IPS DF 6.9 (cell line): ENCODE measurements around the gene EXOC6B.

ENCODE experiments used
- DNase-seq: peaks from one replicate; pipeline ENCODE4 v3.0.0-alpha.2; 2013; ENCODE audit warnings: low read depth, low spot score
- H3K27ac ChIP-seq: one replicate; pipeline ENCODE4 v1.5.1; 2013; ENCODE audit warnings: low read length, control low read depth
- H3K27me3 ChIP-seq: 2 replicates; pipeline ENCODE4 v1.6.1; 2013; ENCODE audit warnings: mild to moderate bottlenecking, low read length; ENCODE audit not compliant: control insufficient read depth, insufficient read depth
- H3K36me3 ChIP-seq: 2 replicates; pipeline ENCODE4 v1.6.1; 2013; ENCODE audit warnings: low read length; ENCODE audit not compliant: control insufficient read depth, insufficient read depth
- H3K4me1 ChIP-seq: 2 replicates; pipeline ENCODE4 v1.6.1; 2013; ENCODE audit warnings: low read length; ENCODE audit not compliant: control insufficient read depth, insufficient read depth
- H3K4me3 ChIP-seq: 2 replicates; pipeline ENCODE4 v1.5.1; 2013; ENCODE audit warnings: mild to moderate bottlenecking, low read length
- H3K9me3 ChIP-seq: 2 replicates; pipeline ENCODE4 v1.6.1; 2013; ENCODE audit warnings: low read length, inconsistent platforms; ENCODE audit not compliant: control insufficient read depth, insufficient read depth
- WGBS: extraction: QIAGEN DNeasy Blood & Tissue Kit; methylation state at CpG from one replicate; pipeline ENCODE4 v1.1.7; 2013; ENCODE audit warnings: mixed read lengths, missing lambda C conversion rate; ENCODE audit not compliant: insufficient read length, insufficient coverage; 5-methylcytosine and 5-hydroxymethylcytosine counted together

Gene EXOC6B

GRCh38 chr2:72137498-72138010 is 688.3 kb downstream of the EXOC6B start:
- Histone ChIP-seq H3K4me1 (0 out of 2 replicates have a peak, but pooled peaks cover 1% of the 10 kb centered on the region), H3K27ac (no peak overlapping the region), H3K9me3 (no peaks in the 10 kb centered on the region), H3K4me3 (no peak overlapping the region), H3K36me3 (no peaks in the 10 kb centered on the region; the same call in 1 of the 2 replicates), H3K27me3 (peaks cover 22% of the 10 kb centered on the region)
- WGBS = no CpG with 5 or more reads among the region's 10 CpGs
- DNase-seq = no peak

GRCh38 chr2:72136933-72137497 is 688.8 kb downstream of the EXOC6B start:
- WGBS = no CpG with 5 or more reads among the region's 7 CpGs
- Histone ChIP-seq H3K27ac (no peak overlapping the region), H3K4me3 (no peak overlapping the region), H3K9me3 (no peaks in the 10 kb centered on the region), H3K27me3 (peaks cover 17% of the 10 kb centered on the region), H3K4me1 (no peaks in the 10 kb centered on the region), H3K36me3 (no peaks in the 10 kb centered on the region; the same call in 1 of the 2 replicates)
- DNase-seq = no peak

GRCh38 chr2:72136331-72136730 is 689.5 kb downstream of the EXOC6B start:
- Histone ChIP-seq H3K4me3 (no peak overlapping the region), H3K9me3 (no peaks in the 10 kb centered on the region), H3K27ac (no peak overlapping the region), H3K4me1 (no peaks in the 10 kb centered on the region), H3K36me3 (no peaks in the 10 kb centered on the region; the same call in 1 of the 2 replicates), H3K27me3 (peaks cover 11% of the 10 kb centered on the region)
- WGBS = no CpG with 5 or more reads among the region's 10 CpGs
- DNase-seq = no peak

GRCh38 chr2:72135921-72136320 is 689.9 kb downstream of the EXOC6B start:
- H3K36me3 ChIP-seq = no peaks in the 10 kb centered on the region; the same call in 1 of the 2 replicates
- no CpG with 5 or more reads among the region's 8 CpGs for WGBS
- no peak for DNase-seq

GRCh38 chr2:72134997-72135800 is 690.6 kb downstream of the EXOC6B start:
- Histone ChIP-seq H3K36me3 (no peaks in the 10 kb centered on the region; the same call in 1 of the 2 replicates), H3K27me3 (peaks cover under 1% of the 10 kb centered on the region; the same call in 1 of the 2 replicates), H3K27ac (no peak overlapping the region), H3K9me3 (no peaks in the 10 kb centered on the region), H3K4me3 (no peak overlapping the region; the same call in 1 of the 2 replicates), H3K4me1 (no peaks in the 10 kb centered on the region)
- WGBS = no CpG with 5 or more reads among the region's 19 CpGs
- no peak for DNase-seq

More at GRCh38 chr2:72135921-72136320, 689.9 kb downstream of the EXOC6B start:
- Histone ChIP-seq H3K4me3 (no peak overlapping the region), H3K9me3 (no peaks in the 10 kb centered on the region), H3K27ac (no peak overlapping the region), H3K4me1 (no peaks in the 10 kb centered on the region), H3K27me3 (peaks cover 7% of the 10 kb centered on the region; the same call in 1 of the 2 replicates)

GRCh38 chr2:72134408-72134996 is 691.3 kb downstream of the EXOC6B start:
- Histone ChIP-seq H3K27ac (no peak overlapping the region), H3K4me1 (no peaks in the 10 kb centered on the region), H3K27me3 (no peaks in the 10 kb centered on the region), H3K36me3 (no peaks in the 10 kb centered on the region; the same call in 1 of the 2 replicates), H3K4me3 (no peak overlapping the region), H3K9me3 (no peaks in the 10 kb centered on the region)
- no peak for DNase-seq
- no CpG with 5 or more reads among the region's 10 CpGs for WGBS

- Histone ChIP-seq H3K27me3 (no peaks in the 10 kb centered on the region), H3K4me1 (peaks cover 1% of the 10 kb centered on the region), H3K36me3 (no peaks in the 10 kb centered on the region; the same call in 1 of the 2 replicates), H3K9me3 (no peaks in the 10 kb centered on the region), H3K27ac (no peak overlapping the region), H3K4me3 (no peak overlapping the region)
- DNase-seq = no peak
- WGBS = no CpG with 5 or more reads among the region's 11 CpGs
Measured at GRCh38 chr2:72133721-72134407, 692.0 kb downstream of the EXOC6B start.

GRCh38 chr2:72132981-72133720 is 692.7 kb downstream of the EXOC6B start:
- WGBS = no CpG with 5 or more reads among the region's 29 CpGs
- Histone ChIP-seq H3K4me1 (peaks cover 4% of the 10 kb centered on the region), H3K4me3 (no peak overlapping the region), H3K27ac (no peak overlapping the region), H3K36me3 (no peaks in the 10 kb centered on the region; the same call in 1 of the 2 replicates), H3K27me3 (no peaks in the 10 kb centered on the region), H3K9me3 (no peaks in the 10 kb centered on the region)
- DNase-seq = no peak

- Histone ChIP-seq H3K27ac (no peak overlapping the region), H3K4me3 (no peak overlapping the region), H3K4me1 (peaks cover 4% of the 10 kb centered on the region), H3K9me3 (no peaks in the 10 kb centered on the region), H3K36me3 (no peaks in the 10 kb centered on the region; the same call in 1 of the 2 replicates), H3K27me3 (no peaks in the 10 kb centered on the region)
- DNase-seq = no peak
- WGBS = no CpG with 5 or more reads among the region's 37 CpGs
Measured at GRCh38 chr2:72131916-72132841, 693.7 kb downstream of the EXOC6B start.
